ENCODE measurements around the gene NSMCE1.

NSMCE1 gene

GRCh38 chr16:27268376-27269299, at the start of gene NSMCE1:
TSS of gene NSMCE1 (minus strand) at chr16:27268772. CDS start at chr16:27257570, 11,202 bp downstream.
- peak; percentile 98 for DNase-seq (ENCODE audit: low read depth, low spot score)

- DNase-seq (ENCODE audit: low read depth, low spot score), result no peak
Observed at GRCh38 chr16:27317738-27318391, 49.3 kb upstream of the NSMCE1 start.

- no peak for DNase-seq (ENCODE audit: low read depth, low spot score)
Observed at GRCh38 chr16:27317320-27317719, 48.7 kb upstream of the NSMCE1 start.

- no peak for DNase-seq (ENCODE audit: low read depth, low spot score)
Observed at GRCh38 chr16:27316038-27316680, 47.6 kb upstream of the NSMCE1 start.

GRCh38 chr16:27315333-27316037, 46.9 kb upstream of the NSMCE1 start:
- no peak for DNase-seq (ENCODE audit: low read depth, low spot score)

GRCh38 chr16:27314986-27315332, 46.4 kb upstream of the NSMCE1 start:
- no peak for DNase-seq (ENCODE audit: low read depth, low spot score)

GRCh38 chr16:27314161-27314723, 45.7 kb upstream of the NSMCE1 start:
- peak; percentile 87 for DNase-seq (ENCODE audit: low read depth, low spot score)

- DNase-seq (ENCODE audit: low read depth, low spot score), result peak; percentile 79
Observed at GRCh38 chr16:27313422-27314160, 45.0 kb upstream of the NSMCE1 start, which contains the start of gene IL4R. TSS of gene IL4R (plus strand) at chr16:27313974. CDS start at chr16:27340204, 26,230 bp downstream.

- no peak for DNase-seq (ENCODE audit: low read depth, low spot score)
Observed at GRCh38 chr16:27312580-27313421, 44.2 kb upstream of the NSMCE1 start.

GRCh38 chr16:27311897-27312303, 43.3 kb upstream of the NSMCE1 start:
- DNase-seq (ENCODE audit: low read depth, low spot score), result no peak

- DNase-seq (ENCODE audit: low read depth, low spot score), result no peak
Observed at GRCh38 chr16:27311448-27311830, 42.9 kb upstream of the NSMCE1 start.

- no peak for DNase-seq (ENCODE audit: low read depth, low spot score)
Observed at GRCh38 chr16:27310576-27311447, 42.2 kb upstream of the NSMCE1 start.

- no peak for DNase-seq (ENCODE audit: low read depth, low spot score)
Observed at GRCh38 chr16:27308792-27309191, 40.2 kb upstream of the NSMCE1 start.

GRCh38 chr16:27305839-27306442, 37.4 kb upstream of the NSMCE1 start:
- DNase-seq (ENCODE audit: low read depth, low spot score), result no peak

- no peak for DNase-seq (ENCODE audit: low read depth, low spot score)
Observed at GRCh38 chr16:27304881-27305745, 36.5 kb upstream of the NSMCE1 start.

- no peak for DNase-seq (ENCODE audit: low read depth, low spot score)
Observed at GRCh38 chr16:27304102-27304501, 35.5 kb upstream of the NSMCE1 start.
